Endothelial cell of umbilical vein (primary cell): Measurements from ENCODE around the gene SERPINA12. TPM values are rescaled to one million over a fixed set of nuclear protein-coding genes. Genes with fewer than 3 reads are reported as not detected.

Experiments
- BruUV-seq: library from RNA; stranded (reverse); fragments of 400-500 nt; replicated peaks from 2 replicates; lab custom pipeline; 2021; lab: Mats Ljungman, UMichigan
- CTCF ChIA-PET: fragments of 300-600, 350-600 bp; sonication (Branson Sonifier 250); formaldehyde crosslinking; loops from one replicate; lab custom pipeline; 2021; ENCODE audit warnings: antibody characterized with exemption, inconsistent platforms; lab: Charles Lee
- POLR2A ChIA-PET: fragments of 300-600, 350-600 bp; sonication (Branson Sonifier 250); formaldehyde crosslinking; loops from one replicate; lab custom pipeline; 2021; ENCODE audit warnings: antibody characterized with exemption, inconsistent platforms; lab: Charles Lee
- DNase-seq: peaks from one replicate; pipeline ENCODE4 v3.0.0-alpha.2; 2011; ENCODE audit warnings: low read depth, low spot score
- FAIRE-seq: peaks from 2 replicates; lab custom pipeline; 2011; peaks lifted over from hg19 to GRCh38; lab: Jason Lieb, UNC
- H2AFZ ChIP-seq: 2 replicates; pipeline ENCODE4 v1.6.0; 2012; ENCODE audit warnings: low read depth, low read length, control low read depth, inconsistent platforms
- H3K27ac ChIP-seq: 2 replicates; pipeline ENCODE4 v1.5.1; 2011; ENCODE audit warnings: low read depth, mild to moderate bottlenecking, control low read depth, low read length, moderate library complexity; ENCODE audit not compliant: insufficient read depth
- H3K27me3 ChIP-seq, 2 experiments: 2 replicates each; pipeline versions ENCODE4 v1.6.0 to v1.6.1; 2011; ENCODE audit warnings: low read length in 2 of 2, mixed read lengths in 1 of 2; ENCODE audit not compliant: control insufficient read depth in 2 of 2, insufficient read depth in 2 of 2
- H3K36me3 ChIP-seq, 2 experiments: 2 replicates in 1 of 2; 3 replicates in 1 of 2; pipeline ENCODE4 v1.5.1; 2011; ENCODE audit warnings: low read length in 2 of 2, mild to moderate bottlenecking in 1 of 2, moderate library complexity in 1 of 2; ENCODE audit not compliant: control insufficient read depth in 2 of 2, insufficient read depth in 2 of 2; ENCODE audit errors: extremely low read depth in 1 of 2
- H3K4me1 ChIP-seq: 3 replicates; pipeline ENCODE4 v1.5.1; 2011; ENCODE audit warnings: mild to moderate bottlenecking, low read length; ENCODE audit not compliant: control insufficient read depth, insufficient read depth; ENCODE audit errors: extremely low read depth
- H3K4me2 ChIP-seq: 2 replicates; pipeline ENCODE4 v1.6.1; 2011; ENCODE audit warnings: low read length, control low read depth, mixed read lengths; ENCODE audit not compliant: insufficient read depth
- H3K4me3 ChIP-seq, 3 experiments: fragments of 200-600 bp in 1 of 3; sonication (generic), shearing (Covaris generic) in 1 of 3; replicated peaks in 1 of 3; 2 replicates each; pipeline ENCODE4 v1.5.1; 2011 to 2016; ENCODE audit warnings: control low read depth in 3 of 3, low read length in 3 of 3, mild to moderate bottlenecking in 2 of 3, inconsistent platforms in 1 of 3, low read depth in 1 of 3, moderate library complexity in 1 of 3; ENCODE audit not compliant: insufficient read depth in 1 of 3
- H3K79me2 ChIP-seq: 2 replicates; pipeline ENCODE4 v1.6.0; 2012; ENCODE audit warnings: low read length, inconsistent platforms; ENCODE audit not compliant: control insufficient read depth, insufficient read depth
- H3K9ac ChIP-seq: replicated peaks from 2 replicates; pipeline ENCODE3; 2011; ENCODE audit warnings: low read length, control low read depth; ENCODE audit not compliant: insufficient read depth; ENCODE audit errors: extremely low read depth
- H3K9me1 ChIP-seq: replicated peaks from 3 replicates; pipeline ENCODE4 v1.6.0; 2011; ENCODE audit warnings: mild to moderate bottlenecking, low read length; ENCODE audit not compliant: control insufficient read depth, insufficient read depth; ENCODE audit errors: extremely low read depth
- H3K9me3 ChIP-seq: replicated peaks from 2 replicates; pipeline ENCODE4 v1.5.1; 2012; ENCODE audit warnings: low read length, inconsistent platforms; ENCODE audit not compliant: control insufficient read depth, insufficient read depth
- H4K20me1 ChIP-seq: replicated peaks from 2 replicates; pipeline ENCODE3; 2011; ENCODE audit warnings: mild to moderate bottlenecking, low read length; ENCODE audit not compliant: control insufficient read depth, insufficient read depth; ENCODE audit errors: extremely low read depth
- EZH2 ChIP-seq: IDR thresholded peaks from 2 replicates; pipeline ENCODE4 v1.6.1; 2012; ENCODE audit warnings: borderline replicate concordance, low read depth, mild to moderate bottlenecking, moderate library complexity, low read length, inconsistent platforms; ENCODE audit not compliant: severe bottlenecking
- FOS ChIP-seq: IDR thresholded peaks from 2 replicates; pipeline ENCODE4 v1.6.1; 2011; ENCODE audit warnings: mild to moderate bottlenecking, low read length, moderate library complexity, borderline replicate concordance; ENCODE audit not compliant: insufficient read depth
- GATA2 ChIP-seq: IDR thresholded peaks from 2 replicates; pipeline ENCODE4 v1.7.0; 2011; ENCODE audit warnings: low read depth, mild to moderate bottlenecking, moderate library complexity, mixed read lengths, low read length; ENCODE audit not compliant: insufficient read length, insufficient read depth
- JUN ChIP-seq: IDR thresholded peaks from 2 replicates; pipeline ENCODE4 v1.6.1; 2011; ENCODE audit warnings: borderline replicate concordance, low read depth; ENCODE audit not compliant: insufficient read length, insufficient read depth
- MYC ChIP-seq: IDR thresholded peaks from one replicate; pipeline ENCODE4 v1.6.1; 2011; ENCODE audit warnings: mild to moderate bottlenecking, low read depth, low read length
- POLR2A ChIP-seq: IDR thresholded peaks from 2 replicates; pipeline ENCODE4 v1.6.1; 2012; ENCODE audit warnings: low read depth, mild to moderate bottlenecking, control low read depth, low read length
- POLR2AphosphoS5 ChIP-seq: IDR thresholded peaks from 2 replicates; pipeline ENCODE4 v1.6.1; 2012; ENCODE audit warnings: low read depth, mild to moderate bottlenecking, control low read depth, low read length, moderate library complexity; ENCODE audit not compliant: insufficient read depth
- dilution Hi-C: fragments of 300-500 bp; cut with MboI; formaldehyde crosslinking; loops from one replicate; pipeline ENCODE4 v1.15.0; 2019; ENCODE audit warnings: low sequenced_read_pairs; ENCODE audit not compliant: extremely low pct_ligation_motif_present
- intact Hi-C: fragments of 100-400 bp; cut with micrococcal nuclease; formaldehyde crosslinking; loops from one replicate; pipeline ENCODE4 v1.10.0; 2022
- polyA plus RNA-seq, 4 experiments: library from polyadenylated mRNA; depleted of rRNA in 3 of 4; stranded (reverse) in 3 of 4; unstranded in 1 of 4; fragments of >200 nt; gene quantifications; 2 replicates each; pipeline versions ENCODE4 v1.2.1 to v1.2.3, GENCODE V29; 2011 to 2012; ENCODE audit warnings: missing spikeins in 1 of 4
- total RNA-seq: library from RNA; stranded (reverse); gene quantifications from 2 replicates; pipeline ENCODE4 v1.2.3, GENCODE V29; 2021
- TF ChIP-seq, protein P1 (sequence below), 2 donors: IDR thresholded peaks; 1 replicate in 1 of 2; 2 replicates in 1 of 2; pipeline ENCODE4 v1.5.1; 2011; ENCODE audit warnings: low read length in 2 of 2, mild to moderate bottlenecking in 2 of 2, moderate library complexity in 2 of 2, control low read depth in 1 of 2, inconsistent platforms in 1 of 2, low read depth in 1 of 2; ENCODE audit not compliant: insufficient read depth in 1 of 2; ENCODE audit errors: extremely low read depth in 1 of 2
- TF ChIP-seq, protein P2 (sequence below): IDR thresholded peaks from 2 replicates; pipeline ENCODE4 v1.6.1; 2011; ENCODE audit not compliant: insufficient read depth, insufficient read length

Gene SERPINA12
- total and polyA plus RNA-seq, 2 donors (not counting 3 experiments of a cell fraction or from before 2014, with no cell fraction given): not detected

DNA sequence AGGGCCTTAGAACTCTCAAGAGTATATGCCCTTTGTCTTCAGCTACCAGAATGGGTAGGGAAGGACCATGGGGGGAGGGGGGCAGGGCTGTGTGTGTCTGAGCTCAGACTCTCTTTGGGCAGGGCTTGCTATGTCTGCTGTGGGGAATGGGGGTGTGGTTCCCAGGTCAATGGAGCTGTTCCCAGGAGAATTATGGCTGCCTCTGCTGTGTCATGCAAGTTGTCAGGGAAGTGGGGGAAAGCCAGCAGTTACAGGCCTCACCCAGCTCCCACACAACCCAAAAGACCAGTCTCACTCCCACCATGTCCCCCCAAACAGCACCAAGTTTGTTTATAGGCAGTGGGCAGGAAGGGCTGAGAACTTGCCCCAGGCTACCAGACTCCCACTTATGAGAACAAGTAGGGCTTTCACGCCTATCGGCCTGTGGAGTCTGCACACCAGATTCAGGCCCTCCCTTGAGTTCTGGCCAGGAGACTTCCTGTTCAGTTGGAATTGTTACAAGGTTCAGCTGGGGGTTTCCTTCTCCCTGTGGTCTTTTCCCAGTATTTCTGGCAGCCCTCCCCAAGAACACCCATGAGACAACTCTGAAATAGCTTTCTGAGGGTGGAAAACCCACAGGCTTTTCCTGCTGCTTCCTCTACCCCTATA is 50.6 kb downstream of the SERPINA12 start:
- Histone ChIP-seq H3K4me3 (no peak overlapping the region), H3K27ac (no peak overlapping the region), H2AFZ (no peak overlapping the region), H3K36me3 (no peaks in the 10 kb centered on the region), H3K27me3 (no peaks in the 10 kb centered on the region), H3K4me2 (no peak overlapping the region), H3K9ac (no peak overlapping the region), H3K79me2 (no peaks in the 10 kb centered on the region), H3K9me1 (no peaks in the 10 kb centered on the region), H3K4me1 (no peaks in the 10 kb centered on the region), H4K20me1 (no peaks in the 10 kb centered on the region), H3K9me3 (no peaks in the 10 kb centered on the region)
- POLR2A ChIA-PET: no interaction called here
- no TSS peak for BruUV-seq
- CTCF ChIA-PET: no interaction called here
- intact Hi-C loops (no loop called here), dilution Hi-C loops (no loop called here)
- FAIRE-seq (no peak), DNase-seq (no peak)
- TF ChIP-seq POLR2AphosphoS5 (no peak), MYC (no peak), EZH2 (no peak), GATA2 (no peak)

DNA sequence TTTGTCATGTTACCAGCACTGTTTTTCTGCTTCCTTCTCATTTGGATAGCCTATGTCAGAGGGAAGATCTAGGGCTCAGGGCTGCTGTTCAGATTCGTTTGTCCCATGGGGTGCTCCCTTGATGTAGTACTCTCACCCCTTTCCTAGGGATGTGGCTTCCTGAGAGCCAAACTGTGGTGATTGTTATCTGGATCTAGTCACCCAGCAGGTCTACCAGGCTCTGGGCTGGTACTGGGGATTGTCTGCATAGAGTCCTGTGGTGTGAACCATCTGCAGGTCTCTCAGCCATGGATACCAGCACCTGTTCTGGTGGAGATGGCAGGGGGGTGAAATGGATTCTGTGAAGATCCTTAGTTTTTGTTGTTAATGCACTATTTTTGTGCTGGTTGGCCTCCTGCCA is 51.2 kb downstream of the SERPINA12 start:
- H3K9me1 ChIP-seq: no peaks in the 10 kb centered on the region
- H3K79me2 ChIP-seq: no peaks in the 10 kb centered on the region
- no peak for FAIRE-seq
- no peaks in the 10 kb centered on the region for H3K9me3 ChIP-seq
- dilution Hi-C loops (no loop called here), intact Hi-C loops (no loop called here)
- ChIA-PET POLR2A (no interaction called here), CTCF (no interaction called here)
- no peak overlapping the region for H3K9ac ChIP-seq
- TF ChIP-seq JUN: no peak
- no peak for TF ChIP-seq MYC
- TF ChIP-seq, protein P1, sequence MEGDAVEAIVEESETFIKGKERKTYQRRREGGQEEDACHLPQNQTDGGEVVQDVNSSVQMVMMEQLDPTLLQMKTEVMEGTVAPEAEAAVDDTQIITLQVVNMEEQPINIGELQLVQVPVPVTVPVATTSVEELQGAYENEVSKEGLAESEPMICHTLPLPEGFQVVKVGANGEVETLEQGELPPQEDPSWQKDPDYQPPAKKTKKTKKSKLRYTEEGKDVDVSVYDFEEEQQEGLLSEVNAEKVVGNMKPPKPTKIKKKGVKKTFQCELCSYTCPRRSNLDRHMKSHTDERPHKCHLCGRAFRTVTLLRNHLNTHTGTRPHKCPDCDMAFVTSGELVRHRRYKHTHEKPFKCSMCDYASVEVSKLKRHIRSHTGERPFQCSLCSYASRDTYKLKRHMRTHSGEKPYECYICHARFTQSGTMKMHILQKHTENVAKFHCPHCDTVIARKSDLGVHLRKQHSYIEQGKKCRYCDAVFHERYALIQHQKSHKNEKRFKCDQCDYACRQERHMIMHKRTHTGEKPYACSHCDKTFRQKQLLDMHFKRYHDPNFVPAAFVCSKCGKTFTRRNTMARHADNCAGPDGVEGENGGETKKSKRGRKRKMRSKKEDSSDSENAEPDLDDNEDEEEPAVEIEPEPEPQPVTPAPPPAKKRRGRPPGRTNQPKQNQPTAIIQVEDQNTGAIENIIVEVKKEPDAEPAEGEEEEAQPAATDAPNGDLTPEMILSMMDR (IDR thresholded peaks at IDR 0.05; ENCODE audit: extremely low read depth in 1 of 2, insufficient read depth in 1 of 2, low read depth in 1 of 2, low read length in 2 of 2): no peak
- no peak for TF ChIP-seq POLR2AphosphoS5
- TF ChIP-seq FOS: no peak
- TF ChIP-seq EZH2: no peak
- no peak for TF ChIP-seq POLR2A
- TF ChIP-seq GATA2: no peak
- TF ChIP-seq, protein P2, sequence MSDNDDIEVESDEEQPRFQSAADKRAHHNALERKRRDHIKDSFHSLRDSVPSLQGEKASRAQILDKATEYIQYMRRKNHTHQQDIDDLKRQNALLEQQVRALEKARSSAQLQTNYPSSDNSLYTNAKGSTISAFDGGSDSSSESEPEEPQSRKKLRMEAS: no peak
- BruUV-seq: no TSS peak
- H4K20me1 ChIP-seq: no peaks in the 10 kb centered on the region
- no peaks in the 10 kb centered on the region for H3K4me1 ChIP-seq
- H3K4me2 ChIP-seq: no peak overlapping the region
- H3K27ac ChIP-seq: no peak overlapping the region
- H2AFZ ChIP-seq: no peak overlapping the region
- H3K4me3 ChIP-seq: no peak overlapping the region
- no peaks in the 10 kb centered on the region for H3K27me3 ChIP-seq
- DNase-seq: no peak
- H3K36me3 ChIP-seq: no peaks in the 10 kb centered on the region
